Activated naive CD8-positive, alpha-beta T cell treated with anti-CD3 and anti-CD28 coated beads, Interleukin-2, amount 50 U/mL, for 24 hours (primary cell): ENCODE measurements around the gene BCAP31.
"Not testable (repeated sequence)": the region's sequence is repeated elsewhere in the genome, so short reads cannot be mapped to it uniquely, and the experiment has no call there.

Experiments used
- ATAC-seq: fragments of 150-1000 bp; cut with Tn5 transposase; one replicate; pipeline ENCODE4 v1.10.0; 2021
- DNase-seq: peaks from one replicate; pipeline ENCODE4 v3.0.0; 2021
- H3K27ac Mint-ChIP-seq: one replicate; pipeline ENCODE4 v1.8.0; 2021; ENCODE audit warnings: mild to moderate bottlenecking, mixed read lengths
- H3K27me3 Mint-ChIP-seq: one replicate; pipeline ENCODE4 v1.8.0; 2021; ENCODE audit warnings: mixed read lengths
- H3K36me3 Mint-ChIP-seq: one replicate; pipeline ENCODE4 v1.8.0; 2021; ENCODE audit warnings: low read depth, mixed read lengths
- H3K4me1 Mint-ChIP-seq: one replicate; pipeline ENCODE4 v1.8.0; 2021; ENCODE audit warnings: mixed read lengths
- H3K4me3 Mint-ChIP-seq: one replicate; pipeline ENCODE4 v1.8.0; 2021; ENCODE audit warnings: mild to moderate bottlenecking, moderate library complexity, mixed read lengths
- H3K9me3 Mint-ChIP-seq: one replicate; pipeline ENCODE4 v1.8.0; 2021; ENCODE audit warnings: mixed read lengths

Gene BCAP31

GRCh38 chrX:153765138-153766079 lies 41.2 kb upstream of the BCAP31 start:
- peaks cover 17% of the 10 kb centered on the region for H3K4me1 Mint-ChIP-seq
- no peaks in the 10 kb centered on the region for H3K36me3 Mint-ChIP-seq
- H3K4me3 Mint-ChIP-seq: no peak overlapping the region
- ATAC-seq (no peak), DNase-seq (no peak)
- no peak overlapping the region for H3K27ac Mint-ChIP-seq
- H3K9me3 Mint-ChIP-seq: no peaks in the 10 kb centered on the region
- no peaks in the 10 kb centered on the region for H3K27me3 Mint-ChIP-seq

GRCh38 chrX:153764786-153765137 lies 40.6 kb upstream of the BCAP31 start:
- Mint-ChIP-seq H3K27me3 (no peaks in the 10 kb centered on the region), H3K9me3 (no peaks in the 10 kb centered on the region), H3K4me1 (peaks cover 17% of the 10 kb centered on the region), H3K36me3 (no peaks in the 10 kb centered on the region), H3K27ac (no peak overlapping the region), H3K4me3 (no peak overlapping the region)
- DNase-seq (no peak), ATAC-seq (no peak)

- Mint-ChIP-seq H3K36me3 (no peaks in the 10 kb centered on the region), H3K9me3 (no peaks in the 10 kb centered on the region), H3K4me1 (peaks cover 17% of the 10 kb centered on the region), H3K27ac (no peak within 1 kb of the TSS), H3K27me3 (no peaks in the 10 kb centered on the region), H3K4me3 (no peak within 1 kb of the TSS)
- peak; percentile 67 for ATAC-seq
- peak; percentile 79 for DNase-seq
Measured at GRCh38 chrX:153763989-153764755, 40.0 kb upstream of the BCAP31 start, which contains the start of gene PLXNB3. PLXNB3 (plus strand) TSS chrX:153764249; CDS start chrX:153765536, 1,287 bp downstream.

- Mint-ChIP-seq H3K4me1 (peaks cover 17% of the 10 kb centered on the region), H3K9me3 (no peaks in the 10 kb centered on the region), H3K36me3 (no peaks in the 10 kb centered on the region), H3K27ac (no peak overlapping the region), H3K4me3 (no peak overlapping the region), H3K27me3 (no peaks in the 10 kb centered on the region)
- no peak for DNase-seq
- no peak for ATAC-seq
Measured at GRCh38 chrX:153763298-153763932, 39.2 kb upstream of the BCAP31 start.

GRCh38 chrX:153762626-153763173 lies 38.5 kb upstream of the BCAP31 start:
- Mint-ChIP-seq H3K4me3 (no peak overlapping the region), H3K27ac (no peak overlapping the region), H3K9me3 (no peaks in the 10 kb centered on the region), H3K36me3 (no peaks in the 10 kb centered on the region), H3K4me1 (peaks cover 13% of the 10 kb centered on the region), H3K27me3 (no peaks in the 10 kb centered on the region)
- ATAC-seq (no peak), DNase-seq (no peak)

- no peak overlapping the region for H3K27ac Mint-ChIP-seq
- no peaks in the 10 kb centered on the region for H3K36me3 Mint-ChIP-seq
- no peaks in the 10 kb centered on the region for H3K9me3 Mint-ChIP-seq
- no peak overlapping the region for H3K4me3 Mint-ChIP-seq
- H3K4me1 Mint-ChIP-seq: peaks cover 12% of the 10 kb centered on the region
- ATAC-seq (no peak), DNase-seq (no peak)
- H3K27me3 Mint-ChIP-seq: no peaks in the 10 kb centered on the region
Measured at GRCh38 chrX:153761863-153762262, 37.7 kb upstream of the BCAP31 start.

GRCh38 chrX:153755136-153755535 lies 30.9 kb upstream of the BCAP31 start:
- DNase-seq (no peak), ATAC-seq (no peak)
- no peak overlapping the region for H3K4me3 Mint-ChIP-seq
- no peaks in the 10 kb centered on the region for H3K36me3 Mint-ChIP-seq
- H3K4me1 Mint-ChIP-seq: no peaks in the 10 kb centered on the region
- no peaks in the 10 kb centered on the region for H3K9me3 Mint-ChIP-seq
- no peak overlapping the region for H3K27ac Mint-ChIP-seq
- no peaks in the 10 kb centered on the region for H3K27me3 Mint-ChIP-seq

- H3K4me1 Mint-ChIP-seq: no peaks in the 10 kb centered on the region
- no peak overlapping the region for H3K27ac Mint-ChIP-seq
- no peak overlapping the region for H3K4me3 Mint-ChIP-seq
Measured at GRCh38 chrX:153750127-153750774, 26.1 kb upstream of the BCAP31 start.

GRCh38 chrX:153749017-153749416 lies 24.8 kb upstream of the BCAP31 start:
- not testable (repeated sequence) for H3K4me1 Mint-ChIP-seq, H3K9me3 Mint-ChIP-seq, ATAC-seq, DNase-seq, H3K27me3 Mint-ChIP-seq, H3K4me3 Mint-ChIP-seq, H3K27ac Mint-ChIP-seq, H3K36me3 Mint-ChIP-seq

More at GRCh38 chrX:153750127-153750774, 26.1 kb upstream of the BCAP31 start:
- Mint-ChIP-seq H3K27me3 (no peaks in the 10 kb centered on the region), H3K36me3 (no peaks in the 10 kb centered on the region), H3K9me3 (no peaks in the 10 kb centered on the region)
- no peak for ATAC-seq
- DNase-seq: no peak

- not testable (repeated sequence) for H3K4me3 Mint-ChIP-seq, H3K36me3 Mint-ChIP-seq, H3K27ac Mint-ChIP-seq, H3K4me1 Mint-ChIP-seq, H3K27me3 Mint-ChIP-seq, H3K9me3 Mint-ChIP-seq, DNase-seq, ATAC-seq
Measured at GRCh38 chrX:153746991-153747390, 22.8 kb upstream of the BCAP31 start.

- Mint-ChIP-seq H3K4me3 (no peak overlapping the region), H3K36me3 (no peaks in the 10 kb centered on the region), H3K9me3 (no peaks in the 10 kb centered on the region), H3K4me1 (peaks cover 4% of the 10 kb centered on the region), H3K27me3 (peaks cover 4% of the 10 kb centered on the region), H3K27ac (no peak overlapping the region)
- ATAC-seq: no peak
- no peak for DNase-seq
Measured at GRCh38 chrX:153746359-153746758, 22.2 kb upstream of the BCAP31 start.

GRCh38 chrX:153745067-153745433 lies 20.9 kb upstream of the BCAP31 start:
- not testable (repeated sequence) for H3K27ac Mint-ChIP-seq, DNase-seq, ATAC-seq, H3K36me3 Mint-ChIP-seq, H3K4me1 Mint-ChIP-seq, H3K27me3 Mint-ChIP-seq, H3K9me3 Mint-ChIP-seq, H3K4me3 Mint-ChIP-seq

- H3K27me3 Mint-ChIP-seq: peaks cover 4% of the 10 kb centered on the region
- H3K4me3 Mint-ChIP-seq: no peak overlapping the region
- H3K27ac Mint-ChIP-seq: no peak overlapping the region
- no peaks in the 10 kb centered on the region for H3K9me3 Mint-ChIP-seq
- H3K36me3 Mint-ChIP-seq: no peaks in the 10 kb centered on the region
- ATAC-seq: no peak
- DNase-seq: no peak
- peaks cover 14% of the 10 kb centered on the region for H3K4me1 Mint-ChIP-seq
Measured at GRCh38 chrX:153744210-153745066, 20.3 kb upstream of the BCAP31 start.
